ENCODE data around the gene KRTAP12-4.
"Not testable (repeated sequence)": the region's sequence is repeated elsewhere in the genome, so short reads cannot be mapped to it uniquely, and the experiment has no call there.

KRTAP12-4 gene

DNA sequence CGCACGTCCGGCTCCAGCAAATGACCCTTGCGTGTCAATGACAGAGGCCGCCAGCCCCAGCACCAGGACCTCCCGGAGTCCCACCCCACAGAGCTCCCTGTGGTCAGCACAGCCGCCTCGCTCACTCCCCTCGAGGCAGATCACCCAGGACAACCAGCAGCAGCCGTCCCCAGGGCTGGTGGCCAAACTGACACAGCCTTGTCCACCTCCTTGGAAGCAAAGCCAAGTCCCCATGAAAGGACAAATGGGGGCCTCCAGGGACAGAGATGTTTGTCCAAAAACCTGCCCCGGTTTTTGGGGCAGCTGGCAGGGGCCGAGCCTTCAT is 15.2 kb downstream of the KRTAP12-4 start:
- TF ChIP-seq, protein P1, sequence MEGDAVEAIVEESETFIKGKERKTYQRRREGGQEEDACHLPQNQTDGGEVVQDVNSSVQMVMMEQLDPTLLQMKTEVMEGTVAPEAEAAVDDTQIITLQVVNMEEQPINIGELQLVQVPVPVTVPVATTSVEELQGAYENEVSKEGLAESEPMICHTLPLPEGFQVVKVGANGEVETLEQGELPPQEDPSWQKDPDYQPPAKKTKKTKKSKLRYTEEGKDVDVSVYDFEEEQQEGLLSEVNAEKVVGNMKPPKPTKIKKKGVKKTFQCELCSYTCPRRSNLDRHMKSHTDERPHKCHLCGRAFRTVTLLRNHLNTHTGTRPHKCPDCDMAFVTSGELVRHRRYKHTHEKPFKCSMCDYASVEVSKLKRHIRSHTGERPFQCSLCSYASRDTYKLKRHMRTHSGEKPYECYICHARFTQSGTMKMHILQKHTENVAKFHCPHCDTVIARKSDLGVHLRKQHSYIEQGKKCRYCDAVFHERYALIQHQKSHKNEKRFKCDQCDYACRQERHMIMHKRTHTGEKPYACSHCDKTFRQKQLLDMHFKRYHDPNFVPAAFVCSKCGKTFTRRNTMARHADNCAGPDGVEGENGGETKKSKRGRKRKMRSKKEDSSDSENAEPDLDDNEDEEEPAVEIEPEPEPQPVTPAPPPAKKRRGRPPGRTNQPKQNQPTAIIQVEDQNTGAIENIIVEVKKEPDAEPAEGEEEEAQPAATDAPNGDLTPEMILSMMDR (IDR thresholded peaks at IDR 0.05): no peak
- no peak overlapping the region for H3K4me3 ChIP-seq
- peak; percentile 56 for DNase-seq (ENCODE audit: low spot score)
- no peak overlapping the region for H3K27ac ChIP-seq

DNA sequence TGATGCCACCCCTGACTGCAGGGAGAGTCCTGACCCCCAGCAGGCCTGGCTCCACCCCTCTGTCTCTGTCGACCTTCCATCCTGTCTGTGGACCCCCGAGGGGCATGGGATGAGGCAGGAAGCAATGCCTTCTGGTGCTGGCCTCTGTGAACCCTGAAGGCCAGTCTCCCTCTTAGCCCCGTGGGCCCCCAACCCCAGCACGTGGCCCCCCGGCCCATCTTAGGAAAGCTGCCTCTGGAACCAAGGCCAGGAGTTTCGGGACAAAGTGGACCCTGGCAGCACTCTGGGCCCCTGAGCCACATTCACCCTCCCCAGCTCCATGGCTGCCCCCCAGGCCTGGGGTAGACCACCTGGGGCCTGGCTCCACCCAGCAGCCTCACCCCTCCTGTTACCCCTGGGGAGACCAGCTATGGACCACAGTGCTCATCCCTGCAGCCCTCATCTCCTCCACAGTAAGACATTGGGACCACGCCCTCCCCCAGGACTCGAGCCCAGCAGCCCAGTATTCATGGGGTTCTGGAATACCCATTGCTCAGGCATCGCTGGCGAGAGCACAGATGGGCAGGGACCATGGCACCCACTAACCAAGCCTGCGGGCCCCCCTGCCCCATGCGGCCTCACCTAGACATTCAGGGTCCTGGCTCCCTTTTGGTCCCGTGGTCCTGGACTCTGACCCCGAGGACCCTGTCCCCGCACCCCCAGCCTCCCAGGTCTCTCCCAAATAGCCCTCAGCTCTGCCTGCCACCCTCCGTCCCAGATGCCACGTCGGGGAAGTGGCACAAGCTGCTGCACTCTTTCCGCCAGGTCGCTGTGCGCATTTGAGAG is 15.7 kb downstream of the KRTAP12-4 start:
- DNase-seq (ENCODE audit: low spot score): peak; percentile 60
- not testable (repeated sequence) for H3K4me3 ChIP-seq, H3K27ac ChIP-seq

- not testable (repeated sequence) for H3K27ac ChIP-seq, H3K4me3 ChIP-seq
- peak; percentile 53 for DNase-seq (ENCODE audit: low spot score)
Observed at GRCh38 chr21:44637851-44638348, 16.6 kb downstream of the KRTAP12-4 start.

- TF ChIP-seq, protein P1 (IDR thresholded peaks at IDR 0.05): no peak
- DNase-seq (ENCODE audit: low spot score): peak; percentile 58
- Histone ChIP-seq H3K4me3 (no peak within 1 kb of the TSS), H3K27ac (no peak within 1 kb of the TSS)
Observed at GRCh38 chr21:44637018-44637850, 17.2 kb downstream of the KRTAP12-4 start, which contains the start of gene KRTAP10-10. Gene KRTAP10-10 (plus strand): TSS chr21:44637356. CDS start chr21:44637418, 62 bp downstream.

GRCh38 chr21:44636209-44637017 is 18.0 kb downstream of the KRTAP12-4 start:
- Histone ChIP-seq H3K27ac (no peak overlapping the region), H3K4me3 (no peak overlapping the region)
- DNase-seq (ENCODE audit: low spot score): peak; percentile 47
- TF ChIP-seq, protein P1 (IDR thresholded peaks at IDR 0.05): no peak

DNA sequence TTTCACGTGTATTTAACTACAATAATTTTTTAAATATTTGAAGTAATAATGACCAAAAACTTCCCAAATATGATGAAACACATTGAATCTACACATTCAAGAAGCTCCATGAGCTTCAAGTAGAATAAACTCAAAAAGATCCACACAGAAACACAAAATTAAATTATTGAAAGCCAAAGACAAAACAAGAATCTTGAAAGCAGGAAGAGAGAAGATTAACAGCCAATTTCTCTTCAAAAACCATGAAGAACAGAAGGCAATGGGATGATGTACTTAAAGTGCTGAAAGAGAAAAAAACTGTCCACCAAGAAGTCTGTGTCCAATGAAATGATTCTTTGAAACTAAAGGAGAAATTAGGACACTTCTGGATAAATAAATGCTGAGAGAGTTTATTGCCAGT is 22.4 kb downstream of the KRTAP12-4 start:
- Histone ChIP-seq H3K27ac (no peak overlapping the region), H3K4me3 (no peak overlapping the region)
- DNase-seq (ENCODE audit: low spot score): no peak
- TF ChIP-seq, protein P1 (IDR thresholded peaks at IDR 0.05): no peak

- DNase-seq (ENCODE audit: low spot score): no peak
- H3K4me3 ChIP-seq: no peak overlapping the region
- H3K27ac ChIP-seq: no peak overlapping the region
- TF ChIP-seq, protein P1 (IDR thresholded peaks at IDR 0.05): no peak
Observed at GRCh38 chr21:44630440-44630839, 24.0 kb downstream of the KRTAP12-4 start.
